Right atrium auricular region (tissue), 2 donors: Measurements from ENCODE around the gene SLC2A10. TPM values are rescaled to one million over a fixed set of nuclear protein-coding genes. Genes with fewer than 3 reads are reported as not detected.

Source experiments
- DNase-seq: peaks from one replicate; pipeline ENCODE4 v3.0.0-alpha.2; 2019; ENCODE audit warnings: low spot score
- H3K27ac ChIP-seq, 2 donors: fragments of 200-600 bp; sonication (generic); 1 replicate in 1 of 2; 2 replicates in 1 of 2; pipeline ENCODE4 v1.5.1; 2016 to 2019
- H3K27me3 ChIP-seq, 2 donors: fragments of 200-600 bp; sonication (generic); one replicate each; pipeline versions ENCODE4 v1.5.1 to v1.6.0; 2017 to 2019
- H3K36me3 ChIP-seq: fragments of 200-600 bp; sonication (generic); one replicate; pipeline ENCODE4 v1.5.1; 2016
- H3K4me1 ChIP-seq, 2 donors: fragments of 200-600 bp; sonication (generic); one replicate each; pipeline versions ENCODE4 v1.5.1 to v1.6.0; 2017 to 2019
- H3K4me3 ChIP-seq, 2 donors: fragments of 200-600 bp; sonication (generic); 1 replicate in 1 of 2; 2 replicates in 1 of 2; pipeline ENCODE4 v1.5.1; 2017 to 2019; ENCODE audit warnings: mild to moderate bottlenecking in 1 of 2, moderate library complexity in 1 of 2
- H3K9me3 ChIP-seq, 2 donors: fragments of 200-600 bp; sonication (generic); one replicate each; pipeline ENCODE4 v1.5.1; 2019
- total RNA-seq, 2 donors: library from RNA; depleted of rRNA; stranded (reverse); fragments of >200 nt; gene quantifications; one replicate each; pipeline ENCODE4 v1.1.0, GENCODE V29; 2016
- TF ChIP-seq, protein P1 (sequence below), 2 donors: fragments of 200-600 bp; sonication (generic); IDR thresholded peaks; one replicate each; pipeline ENCODE4 v1.5.1; 2019; ENCODE audit warnings: antibody characterized with exemption in 2 of 2

SLC2A10 gene
- total RNA-seq, 2 donors from 2014 or later, result 5.6 to 6.4 TPM

DNA sequence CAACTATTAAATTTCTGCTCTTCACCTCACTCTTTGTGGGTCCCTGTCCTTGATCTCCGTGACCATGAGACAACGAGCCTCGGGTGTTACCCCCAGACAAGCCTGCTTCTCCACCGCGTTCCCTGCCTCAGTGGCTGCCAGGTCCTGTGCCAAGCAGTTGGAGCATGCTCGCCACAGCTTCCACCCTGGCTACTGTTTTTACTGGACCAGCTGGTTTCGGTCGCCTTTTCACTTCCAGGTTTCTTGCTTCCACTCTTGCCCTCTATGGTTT is 25.8 kb upstream of the SLC2A10 start:
- Histone ChIP-seq H3K36me3 (no peaks in the 10 kb centered on the region), H3K9me3 (no peaks in the 10 kb centered on the region), H3K27ac (peak overlapping the region in 1 of 2 donors; percentile 44), H3K27me3 (no peaks in the 10 kb centered on the region), H3K4me3 (peak overlapping the region; percentile 13 to 36), H3K4me1 (peaks cover 0 to 36% of the 10 kb centered on the region in 2 donors)
- DNase-seq, result no peak
- TF ChIP-seq, protein P1, sequence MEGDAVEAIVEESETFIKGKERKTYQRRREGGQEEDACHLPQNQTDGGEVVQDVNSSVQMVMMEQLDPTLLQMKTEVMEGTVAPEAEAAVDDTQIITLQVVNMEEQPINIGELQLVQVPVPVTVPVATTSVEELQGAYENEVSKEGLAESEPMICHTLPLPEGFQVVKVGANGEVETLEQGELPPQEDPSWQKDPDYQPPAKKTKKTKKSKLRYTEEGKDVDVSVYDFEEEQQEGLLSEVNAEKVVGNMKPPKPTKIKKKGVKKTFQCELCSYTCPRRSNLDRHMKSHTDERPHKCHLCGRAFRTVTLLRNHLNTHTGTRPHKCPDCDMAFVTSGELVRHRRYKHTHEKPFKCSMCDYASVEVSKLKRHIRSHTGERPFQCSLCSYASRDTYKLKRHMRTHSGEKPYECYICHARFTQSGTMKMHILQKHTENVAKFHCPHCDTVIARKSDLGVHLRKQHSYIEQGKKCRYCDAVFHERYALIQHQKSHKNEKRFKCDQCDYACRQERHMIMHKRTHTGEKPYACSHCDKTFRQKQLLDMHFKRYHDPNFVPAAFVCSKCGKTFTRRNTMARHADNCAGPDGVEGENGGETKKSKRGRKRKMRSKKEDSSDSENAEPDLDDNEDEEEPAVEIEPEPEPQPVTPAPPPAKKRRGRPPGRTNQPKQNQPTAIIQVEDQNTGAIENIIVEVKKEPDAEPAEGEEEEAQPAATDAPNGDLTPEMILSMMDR (IDR thresholded peaks at IDR 0.05), result no peak

DNA sequence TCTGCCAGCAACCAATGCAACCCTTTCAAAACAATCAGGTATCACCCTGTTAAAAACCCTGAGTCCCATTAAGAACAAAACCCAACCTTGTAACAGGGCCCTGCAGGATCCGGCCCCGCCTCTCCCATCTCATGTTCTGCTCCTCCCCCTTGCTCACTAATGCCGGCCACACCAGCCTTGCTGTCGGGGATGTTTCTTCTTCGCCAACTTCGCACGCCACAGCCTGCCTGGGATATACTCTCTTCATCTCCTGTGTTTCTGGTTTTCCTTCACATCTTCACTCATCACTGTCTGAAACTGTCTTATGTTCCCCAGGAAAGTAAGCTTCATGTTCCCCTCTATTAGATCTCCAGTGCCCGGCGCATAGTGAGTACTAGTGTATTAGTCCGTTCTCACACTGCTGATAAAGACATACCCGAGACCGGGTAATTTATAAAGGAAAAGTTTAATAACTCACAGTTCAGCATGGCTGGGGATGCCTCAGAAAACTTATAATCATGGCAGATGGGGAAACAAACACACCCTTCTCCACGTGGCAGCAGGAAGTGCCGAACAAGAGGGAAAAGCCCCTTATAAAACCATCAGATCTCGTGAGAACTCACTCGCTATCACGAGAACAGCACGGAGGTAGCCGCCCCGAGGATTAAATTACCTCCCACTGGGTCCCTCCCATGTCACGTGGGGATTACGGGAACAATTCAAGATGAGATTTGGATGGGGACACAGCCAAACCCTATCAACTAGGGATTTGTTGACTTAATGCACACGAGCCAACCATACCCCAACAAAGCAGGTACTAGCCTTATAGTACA is 25.3 kb upstream of the SLC2A10 start:
- Histone ChIP-seq H3K9me3 (no peaks in the 10 kb centered on the region), H3K4me1 (peaks cover 0 to 36% of the 10 kb centered on the region in 2 donors), H3K4me3 (peak overlapping the region; percentile 13 to 36), H3K36me3 (no peaks in the 10 kb centered on the region), H3K27ac (peak overlapping the region; percentile 44 to 62), H3K27me3 (no peaks in the 10 kb centered on the region)
- DNase-seq, result peak; percentile 73
- TF ChIP-seq, protein P1 (IDR thresholded peaks at IDR 0.05), result no peak

DNA sequence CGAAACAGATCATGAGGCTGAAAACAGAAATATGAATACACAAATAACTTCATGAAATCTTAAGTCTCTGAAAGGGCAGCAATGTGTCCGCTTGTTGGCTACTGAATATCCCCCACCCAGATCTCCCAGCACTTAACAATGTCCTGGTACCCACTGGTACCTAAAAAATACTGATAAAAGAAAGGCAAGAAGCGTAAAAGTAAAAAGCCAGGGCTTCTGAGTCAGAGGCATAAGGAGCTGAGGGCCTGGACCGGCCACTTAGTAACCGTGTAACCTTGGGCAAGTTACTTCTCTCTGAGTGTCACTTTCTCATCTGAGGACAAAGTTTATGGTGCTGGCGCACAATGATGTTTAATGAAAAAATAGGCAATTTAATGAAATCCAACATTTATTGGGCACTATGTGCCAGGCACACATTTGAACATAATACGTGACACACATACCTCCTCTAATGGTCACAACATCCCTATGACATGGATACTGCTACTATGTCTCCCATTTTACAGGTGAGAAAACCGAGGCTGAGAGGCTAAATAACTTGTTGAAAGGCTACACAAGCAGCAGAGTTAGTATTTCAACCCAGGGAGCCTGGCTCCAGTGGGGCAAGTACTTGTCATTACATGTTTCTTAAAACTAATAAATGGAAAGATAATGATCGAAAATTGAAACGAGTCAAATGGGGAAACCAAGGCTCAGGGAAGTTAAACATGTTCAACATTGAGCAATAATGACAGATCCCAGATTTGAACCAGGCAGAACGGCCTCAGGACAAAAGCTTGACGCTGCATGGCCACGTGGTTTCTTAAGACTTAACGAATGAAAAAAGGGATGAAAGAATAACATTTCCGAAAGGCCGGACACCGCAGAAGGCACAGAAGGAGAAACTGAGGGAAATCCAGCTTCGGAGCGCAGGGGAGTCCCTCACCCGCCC is 21.0 kb upstream of the SLC2A10 start:
- Histone ChIP-seq H3K36me3 (no peaks in the 10 kb centered on the region), H3K4me1 (peaks cover 0 to 30% of the 10 kb centered on the region in 2 donors), H3K27me3 (no peaks in the 10 kb centered on the region), H3K4me3 (peak overlapping the region; percentile 70 to 83), H3K9me3 (no peaks in the 10 kb centered on the region), H3K27ac (peak overlapping the region; percentile 90 to 94)
- TF ChIP-seq, protein P1 (IDR thresholded peaks at IDR 0.05), result no peak
- no peak for DNase-seq

GRCh38 chr20:46689082-46689753 is 20.2 kb upstream of the SLC2A10 start, which contains the start of gene TP53RK:
TSS of gene TP53RK (minus strand) at chr20:46689444. CDS start at chr20:46689414, 30 bp downstream.
- no peaks in the 10 kb centered on the region for H3K36me3 ChIP-seq
- H3K4me3 ChIP-seq, result peak within 1 kb of the TSS; percentile 70 to 83
- peak; percentile 98 for DNase-seq
- H3K4me1 ChIP-seq, result peaks cover 0 to 24% of the 10 kb centered on the region in 2 donors
- H3K9me3 ChIP-seq, result no peaks in the 10 kb centered on the region
- no peaks in the 10 kb centered on the region for H3K27me3 ChIP-seq
- peak within 1 kb of the TSS; percentile 90 to 94 for H3K27ac ChIP-seq
- TF ChIP-seq, protein P1 (IDR thresholded peaks at IDR 0.05), result peak in 1 of 2 donors; percentile 33

DNA sequence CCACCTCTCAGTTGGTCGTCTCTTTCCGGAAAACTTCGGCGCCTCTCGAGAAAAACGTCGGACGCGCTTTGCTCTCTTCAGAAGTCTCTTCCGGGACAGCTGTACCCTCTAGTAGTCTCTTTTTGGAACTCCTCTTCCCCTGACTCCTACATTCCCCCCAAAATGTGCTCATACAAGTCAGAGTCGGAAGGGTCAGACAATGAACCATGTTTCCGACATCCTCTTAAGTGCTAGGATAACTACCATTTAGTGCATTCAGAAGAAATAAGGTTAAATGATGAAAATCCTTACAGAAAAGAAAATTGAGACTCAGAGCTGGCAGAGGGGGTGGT is 19.7 kb upstream of the SLC2A10 start:
- DNase-seq, result no peak
- H3K4me1 ChIP-seq, result peaks cover 0 to 25% of the 10 kb centered on the region in 2 donors
- TF ChIP-seq, protein P1 (IDR thresholded peaks at IDR 0.05), result no peak

More for the DNA sequence above, 19.7 kb upstream of the SLC2A10 start:
- H3K27me3 ChIP-seq, result no peaks in the 10 kb centered on the region
- H3K27ac ChIP-seq, result peak overlapping the region; percentile 90 to 94
- H3K4me3 ChIP-seq, result peak overlapping the region; percentile 70 to 83
- H3K9me3 ChIP-seq, result no peaks in the 10 kb centered on the region
- no peaks in the 10 kb centered on the region for H3K36me3 ChIP-seq
